GM19467 (cell line): ENCODE results near the gene KLHL3.

ENCODE experiments used
- ATAC-seq: cut with Tn5 transposase; IDR thresholded peaks from one replicate; pipeline ENCODE4 v1.9.1; 2021; ENCODE audit warnings: mild to moderate bottlenecking, moderate library complexity; ENCODE audit not compliant: unreplicated experiment

The KLHL3 gene

DNA sequence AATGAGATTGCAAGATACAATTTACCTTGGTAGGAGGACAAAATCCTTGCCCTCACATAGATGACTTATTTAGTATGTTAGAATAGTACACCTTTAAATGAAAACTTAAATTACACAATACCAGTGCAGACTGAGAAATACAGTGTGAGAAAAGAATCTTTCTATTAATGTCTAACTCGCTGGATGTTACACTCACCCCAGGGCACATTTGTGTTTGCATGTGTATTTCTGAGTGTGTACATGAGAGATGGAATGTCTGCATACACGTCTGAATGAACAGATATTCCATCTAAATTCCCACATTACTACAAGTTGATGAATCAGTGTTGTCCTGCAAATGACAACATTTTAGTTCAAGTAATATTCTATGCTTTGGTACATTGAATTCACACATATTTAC lies 99.8 kb downstream of the KLHL3 start:
- ATAC-seq, result no peak

DNA sequence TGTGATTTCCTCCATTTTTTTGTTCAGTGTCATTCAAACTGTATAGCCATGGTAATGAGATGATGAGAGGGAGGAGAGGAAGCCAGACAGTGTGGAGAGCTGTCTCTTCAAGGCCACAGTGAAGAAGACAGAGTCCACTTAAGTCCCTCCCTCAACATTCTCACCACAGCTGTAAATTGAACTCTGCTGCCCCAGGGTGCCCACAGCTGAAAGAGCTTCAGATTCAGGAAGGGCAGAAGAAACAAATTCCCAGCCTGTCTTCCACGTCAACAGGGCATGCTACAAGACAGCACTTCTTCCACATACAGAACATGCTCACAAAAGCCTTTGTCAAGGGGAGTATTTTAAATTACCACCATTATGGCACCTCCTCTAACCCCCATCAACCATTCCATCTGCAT lies 100.4 kb downstream of the KLHL3 start:
- no peak for ATAC-seq

DNA sequence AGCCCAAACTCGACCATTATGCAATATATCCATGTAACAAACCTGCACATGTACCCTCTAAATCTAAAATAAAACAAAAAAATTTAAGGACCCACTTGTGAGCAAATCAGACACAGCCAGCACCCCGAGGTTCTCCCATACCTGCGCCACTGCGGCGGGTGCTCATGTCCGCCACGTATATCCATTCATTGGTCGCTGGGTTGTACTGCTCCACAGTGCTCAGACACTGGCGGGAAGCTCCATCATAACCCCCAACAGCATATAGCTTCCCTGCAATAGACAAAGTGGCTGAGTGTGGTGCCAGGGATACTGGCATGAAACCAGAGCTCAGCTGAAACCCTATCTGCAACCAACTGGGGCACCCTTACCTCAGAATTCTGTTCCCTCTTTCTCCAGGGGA lies 102.0 kb downstream of the KLHL3 start:
- no peak for ATAC-seq

DNA sequence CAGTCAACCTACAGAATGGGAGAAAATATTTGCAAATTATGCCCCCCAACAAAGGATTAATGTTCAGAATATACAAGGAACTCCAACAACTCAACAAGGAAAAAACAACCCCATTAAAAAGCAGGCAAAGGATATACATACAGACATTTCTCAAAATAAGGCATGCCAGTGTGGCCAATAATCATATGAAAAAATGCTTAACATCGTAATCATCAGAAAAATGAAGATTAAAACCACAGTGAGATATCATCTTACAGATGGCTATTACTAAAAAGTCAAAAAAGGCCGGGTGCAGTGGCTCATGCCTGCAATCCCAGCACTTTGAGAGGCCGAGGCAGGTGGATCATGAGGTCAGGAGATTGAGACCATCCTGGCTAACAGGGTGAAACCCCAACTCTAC lies 103.2 kb downstream of the KLHL3 start:
- ATAC-seq, result no peak

DNA sequence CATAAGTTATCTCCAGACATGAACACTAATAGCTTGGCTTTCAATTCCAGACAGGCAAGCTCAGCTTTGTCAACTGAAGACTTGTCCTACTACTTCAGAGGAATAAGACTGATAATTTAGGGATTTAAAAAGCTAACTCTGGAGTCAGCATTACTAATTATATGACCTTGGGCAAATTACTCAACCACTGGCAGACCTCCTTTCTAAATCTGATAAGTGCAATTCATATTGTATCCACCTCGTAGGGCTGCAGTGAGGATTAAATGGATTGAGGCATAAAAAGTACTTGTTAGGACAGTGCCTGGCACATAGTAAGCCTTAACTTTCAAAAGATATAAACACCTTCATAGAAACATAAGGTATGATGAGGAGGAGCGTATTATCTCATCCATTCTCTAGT lies 104.4 kb downstream of the KLHL3 start:
- no peak for ATAC-seq

DNA sequence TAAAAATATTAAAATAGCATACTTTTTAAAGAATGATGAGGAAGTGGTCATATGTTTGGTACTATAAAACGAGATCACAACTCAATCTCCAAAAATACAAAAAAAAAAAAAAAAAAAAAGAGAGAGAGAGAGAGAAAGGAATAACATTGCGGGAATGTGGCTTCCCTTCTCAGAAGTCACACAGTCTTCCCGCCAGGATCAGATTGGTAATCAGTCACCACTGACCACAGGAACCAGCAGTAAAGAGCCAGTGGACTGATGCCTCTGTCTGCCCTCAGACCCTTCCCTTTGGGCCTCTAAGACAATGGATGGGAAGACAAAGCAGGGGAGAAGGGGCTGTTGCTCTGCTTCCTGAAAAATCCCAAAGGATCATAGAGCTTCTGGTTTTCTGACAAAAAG lies 104.9 kb downstream of the KLHL3 start:
- ATAC-seq, result no peak

DNA sequence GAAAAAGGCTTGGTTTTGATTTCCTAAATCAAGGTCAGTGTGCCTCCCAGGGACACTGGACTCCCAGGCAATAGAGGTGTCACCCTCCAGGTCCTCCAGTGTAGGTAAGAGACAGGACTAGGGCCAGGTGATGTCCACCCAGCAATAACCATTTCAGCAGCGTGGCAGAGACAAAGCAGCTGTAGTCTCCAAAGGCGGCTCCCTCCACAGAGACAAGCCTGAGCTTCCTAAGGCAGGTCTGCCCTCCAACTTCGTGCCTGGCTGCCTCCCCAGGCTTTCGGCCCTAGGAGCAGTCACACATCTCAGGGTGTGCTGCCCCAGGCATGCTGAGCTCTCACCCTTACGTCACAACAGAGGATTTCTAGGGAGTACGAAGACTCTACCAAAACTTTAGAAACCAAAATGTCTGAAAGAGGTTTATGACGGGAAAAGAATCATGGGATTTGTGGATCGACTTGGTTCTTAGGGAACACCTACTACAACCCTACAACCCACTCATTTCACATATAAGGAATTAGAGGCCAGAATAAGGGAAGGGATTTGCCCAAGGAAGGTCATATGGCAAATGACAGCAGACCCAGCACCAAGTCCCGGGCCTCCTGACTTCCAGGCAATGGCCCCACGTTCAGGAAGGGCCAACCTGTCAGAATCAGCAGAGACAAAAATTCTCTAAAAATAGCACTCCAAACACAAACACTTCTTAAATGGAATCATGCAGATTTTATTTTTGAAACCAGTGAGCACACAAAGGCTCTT lies 105.5 kb downstream of the KLHL3 start:
- no peak for ATAC-seq

DNA sequence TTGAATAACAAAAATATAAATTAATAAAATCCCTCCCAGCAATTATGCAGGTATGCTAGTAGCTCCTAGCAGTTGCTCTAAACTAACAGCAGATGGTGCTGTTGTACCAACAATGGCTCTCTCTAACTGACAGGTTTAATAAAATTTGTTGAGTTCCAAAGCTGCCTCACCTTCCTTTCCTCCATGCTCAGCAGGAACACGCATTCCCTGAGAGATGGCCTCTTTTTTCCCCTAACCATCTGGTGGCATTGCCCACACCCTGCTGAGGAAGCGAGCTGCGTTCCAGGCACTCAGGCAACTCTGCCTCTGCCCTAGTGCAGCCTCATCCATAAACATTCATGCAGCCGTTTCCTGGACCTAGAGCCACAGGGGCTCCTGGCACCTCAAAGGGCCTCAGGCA lies 106.2 kb downstream of the KLHL3 start:
- no peak for ATAC-seq

DNA sequence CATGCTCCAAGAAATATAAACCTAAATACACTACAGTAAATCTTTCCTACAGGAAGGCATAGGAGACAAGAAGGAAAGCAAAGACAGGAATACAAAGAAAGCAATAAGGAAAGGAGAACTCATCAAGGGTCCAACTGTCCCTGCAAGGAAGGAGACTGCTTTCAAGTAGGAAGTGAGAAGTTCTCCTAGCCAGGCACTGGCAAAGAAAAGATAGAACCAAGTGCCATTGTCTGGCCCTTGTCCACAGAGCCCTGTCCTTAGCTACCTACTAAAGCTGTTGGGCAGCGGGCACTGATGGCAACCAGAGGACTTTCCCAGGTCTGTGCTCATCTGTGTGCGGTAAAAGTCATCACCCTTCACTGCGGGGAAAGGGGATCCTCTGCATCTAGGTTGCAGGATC lies 108.2 kb downstream of the KLHL3 start:
- no peak for ATAC-seq

DNA sequence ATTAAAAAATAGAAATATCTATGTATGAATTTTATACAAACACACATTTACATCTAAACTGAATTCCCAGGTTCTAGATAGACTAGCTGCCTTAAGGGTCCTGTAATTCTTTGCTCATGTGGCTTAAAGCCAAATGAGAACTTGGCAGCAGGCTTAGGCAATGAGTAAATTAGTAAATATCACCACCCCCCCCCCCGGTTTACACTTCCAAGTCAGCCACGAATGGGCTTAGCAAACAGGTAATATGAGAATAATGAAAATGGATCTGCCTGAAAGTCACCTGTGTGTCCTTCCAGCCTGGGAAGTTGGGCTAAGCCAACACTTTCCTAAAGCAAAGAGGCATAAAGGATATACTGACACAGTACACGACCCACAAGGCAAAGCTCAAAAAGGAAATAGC lies 108.6 kb downstream of the KLHL3 start:
- no peak for ATAC-seq

DNA sequence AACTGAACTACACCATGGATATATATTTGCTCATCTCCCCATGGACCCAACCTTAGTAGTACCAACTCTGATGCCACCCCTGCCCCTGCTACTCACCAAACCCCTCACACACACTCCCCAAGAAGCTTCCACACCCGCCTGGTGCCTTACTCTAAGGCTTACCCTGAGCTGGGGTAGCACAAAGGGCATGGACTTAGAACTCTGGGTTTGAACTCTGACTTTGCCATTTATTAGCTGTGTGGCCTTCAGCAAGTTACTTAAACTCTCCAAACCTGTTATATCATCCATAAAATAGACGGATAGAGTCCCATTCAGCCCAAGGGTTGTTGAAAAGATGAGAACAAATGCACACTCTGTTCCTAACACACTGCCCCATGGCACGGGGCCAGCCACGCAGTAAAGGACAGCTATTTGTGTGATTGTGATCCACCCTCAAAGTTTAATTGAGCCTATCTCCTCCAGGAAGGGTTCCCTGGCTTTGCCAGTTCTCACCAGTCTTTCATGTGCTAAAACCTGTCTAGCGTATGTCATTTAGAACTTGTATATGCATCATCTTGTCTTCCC lies 111.0 kb downstream of the KLHL3 start:
- no peak for ATAC-seq

DNA sequence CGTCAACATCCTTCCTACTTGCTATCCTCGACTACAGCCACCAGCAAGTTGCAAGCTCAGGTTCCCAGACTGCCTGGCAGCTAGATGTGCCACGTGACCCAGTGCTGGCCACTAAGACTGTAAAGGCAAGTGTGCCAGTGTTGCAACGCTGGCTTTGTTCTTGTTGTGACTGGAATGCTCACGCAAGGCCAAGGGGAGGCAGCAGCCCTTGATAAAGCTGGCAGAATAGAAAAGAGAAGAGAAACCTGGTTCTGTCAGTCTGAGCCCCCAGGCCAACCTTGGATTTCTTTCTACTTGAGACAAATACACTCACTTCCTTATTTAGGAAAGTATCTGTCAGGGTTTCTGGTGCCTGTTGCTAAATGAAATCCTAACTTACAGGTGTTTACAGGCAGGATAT lies 113.0 kb downstream of the KLHL3 start:
- no peak for ATAC-seq

DNA sequence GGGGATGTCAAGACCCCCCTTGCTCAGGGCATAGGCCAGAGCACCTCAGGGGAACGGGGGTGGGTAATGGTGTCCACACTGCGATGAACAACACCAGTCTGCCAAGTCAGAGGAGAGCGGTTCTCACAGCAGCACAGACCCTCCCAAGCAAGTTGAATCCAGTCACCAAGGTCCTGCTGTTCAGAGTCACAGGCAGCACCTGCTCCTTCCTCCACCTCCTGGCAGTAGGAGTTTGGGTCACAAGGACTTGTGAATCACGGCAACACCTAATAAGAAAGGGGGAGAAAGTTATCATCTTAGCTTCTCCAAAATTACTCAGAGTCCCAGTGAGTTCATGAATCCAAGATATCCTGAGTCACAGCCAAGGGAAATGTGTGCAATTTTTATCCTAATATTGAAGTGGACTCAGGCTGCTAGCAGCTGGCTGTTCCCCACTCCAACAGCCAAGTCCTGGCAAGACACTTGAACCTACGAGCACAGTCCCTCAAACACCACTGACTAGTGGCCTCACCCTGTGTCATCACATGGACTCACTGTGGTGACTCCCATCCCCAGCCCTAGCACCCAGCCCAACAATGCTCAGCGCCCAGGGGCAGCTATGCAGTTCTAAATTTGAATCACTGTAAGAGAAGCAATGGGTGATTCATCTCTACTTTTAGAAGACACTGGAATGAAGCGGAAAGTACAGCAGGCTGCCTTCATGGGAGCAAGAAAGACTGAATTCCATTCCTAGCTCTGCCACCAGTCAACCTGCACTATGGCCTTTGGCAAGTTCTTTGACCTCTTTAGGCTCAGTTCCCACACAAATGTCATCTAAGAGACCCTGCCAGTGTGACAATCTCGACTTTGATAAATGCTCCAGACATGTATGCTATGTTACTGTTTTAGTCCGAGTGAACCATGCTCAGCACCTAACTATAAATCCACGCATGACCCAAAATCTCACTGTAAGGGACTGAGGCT lies 113.7 kb downstream of the KLHL3 start:
- ATAC-seq, result no peak

DNA sequence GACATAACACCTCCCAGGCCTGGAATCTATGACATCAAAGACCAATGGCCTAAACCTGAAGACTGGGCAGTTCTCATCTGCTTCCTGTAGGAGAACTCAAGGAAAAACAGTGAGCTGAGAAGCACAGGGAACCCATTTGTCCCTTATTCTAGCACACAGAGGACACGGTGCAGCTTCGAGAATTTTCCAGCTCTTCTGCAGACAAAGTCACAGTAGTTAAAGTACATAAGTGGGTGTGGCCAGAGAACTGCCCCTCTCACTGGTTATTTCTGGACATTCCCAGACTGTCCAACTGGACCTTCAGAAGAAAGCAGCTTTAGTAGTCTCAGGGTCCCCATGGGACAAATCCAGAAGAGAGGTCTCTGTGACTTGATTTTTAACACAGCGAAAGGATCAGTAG lies 114.6 kb downstream of the KLHL3 start:
- no peak for ATAC-seq

DNA sequence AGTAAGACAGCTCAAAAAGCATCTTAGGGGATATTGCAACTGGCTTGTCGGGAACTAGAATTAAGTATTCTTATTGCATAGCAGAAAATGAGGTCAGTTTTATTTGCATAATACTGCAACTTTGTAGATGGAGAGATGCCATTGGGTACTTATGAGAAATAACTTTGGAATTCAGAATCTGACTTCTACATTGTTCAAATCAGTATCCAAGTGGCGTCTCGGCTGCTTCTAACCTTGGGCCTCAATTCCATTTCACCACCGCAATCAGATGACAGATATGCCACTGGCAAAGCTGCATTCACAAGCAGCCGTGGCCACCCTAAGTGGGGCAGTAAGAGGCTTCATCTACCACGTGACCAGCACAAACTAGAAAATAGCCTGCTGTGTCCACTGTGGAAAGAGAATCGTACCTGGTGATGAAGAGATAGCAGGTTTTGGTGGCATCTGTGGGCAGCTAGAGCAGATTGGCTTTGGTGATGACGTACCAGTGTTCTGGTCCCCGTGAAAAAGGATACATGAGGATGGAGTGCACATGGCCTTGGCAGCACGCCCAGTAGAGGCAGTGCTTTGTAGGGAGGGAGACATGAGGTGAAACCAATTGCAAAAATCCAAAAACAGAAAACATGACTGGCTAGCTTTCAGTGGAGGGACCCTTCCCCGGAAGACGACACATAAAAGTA lies 116.6 kb downstream of the KLHL3 start:
- ATAC-seq, result no peak

DNA sequence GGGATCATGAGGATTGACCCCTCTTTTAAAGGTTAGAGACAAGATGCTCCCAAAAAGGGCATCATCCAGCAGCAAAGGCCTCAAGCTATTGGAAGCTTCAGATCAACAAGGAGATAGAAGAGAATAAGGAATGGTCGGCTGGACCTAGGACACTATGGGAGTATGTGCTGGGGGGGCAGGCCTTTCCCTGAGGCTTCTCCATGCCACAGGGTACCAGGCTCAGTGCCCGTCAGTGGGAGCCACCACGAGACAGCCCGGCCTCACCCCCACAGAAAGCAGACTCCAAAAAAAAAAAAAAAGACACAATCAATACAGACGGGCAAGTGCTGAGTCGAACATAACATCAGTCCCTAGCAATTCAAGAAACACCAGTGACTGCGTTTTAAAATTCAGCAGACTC lies 117.4 kb downstream of the KLHL3 start:
- no peak for ATAC-seq

DNA sequence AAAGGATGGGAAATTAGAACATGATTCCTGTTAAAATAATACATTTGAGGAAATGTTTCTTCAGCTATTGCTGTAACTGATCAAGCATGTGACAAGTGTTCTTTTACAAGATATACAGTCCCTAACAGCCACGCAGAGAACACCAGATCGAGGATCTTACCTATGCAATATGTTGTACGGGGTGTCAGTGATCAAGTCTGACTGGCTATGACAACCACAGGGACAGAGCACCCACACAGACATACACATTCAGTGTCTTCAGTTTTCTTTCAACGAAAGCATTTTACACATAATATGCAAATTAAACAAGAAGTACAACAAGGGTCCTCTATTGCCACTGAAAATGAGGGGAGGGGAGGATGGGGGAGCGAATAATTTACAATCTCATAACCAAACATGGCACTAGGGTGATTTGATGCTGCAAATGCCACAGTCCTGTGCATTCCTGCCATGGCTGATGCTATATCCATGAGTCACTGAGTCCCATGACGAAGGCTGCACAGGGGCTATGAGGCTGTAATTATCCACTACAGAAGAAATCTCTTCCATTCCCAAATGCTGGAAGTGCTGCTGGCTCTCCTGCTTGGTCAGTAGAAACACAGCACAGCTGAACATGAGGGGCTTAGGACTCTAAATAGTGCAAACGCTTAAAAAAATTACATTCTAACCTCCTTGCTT lies 118.2 kb downstream of the KLHL3 start:
- no peak for ATAC-seq

DNA sequence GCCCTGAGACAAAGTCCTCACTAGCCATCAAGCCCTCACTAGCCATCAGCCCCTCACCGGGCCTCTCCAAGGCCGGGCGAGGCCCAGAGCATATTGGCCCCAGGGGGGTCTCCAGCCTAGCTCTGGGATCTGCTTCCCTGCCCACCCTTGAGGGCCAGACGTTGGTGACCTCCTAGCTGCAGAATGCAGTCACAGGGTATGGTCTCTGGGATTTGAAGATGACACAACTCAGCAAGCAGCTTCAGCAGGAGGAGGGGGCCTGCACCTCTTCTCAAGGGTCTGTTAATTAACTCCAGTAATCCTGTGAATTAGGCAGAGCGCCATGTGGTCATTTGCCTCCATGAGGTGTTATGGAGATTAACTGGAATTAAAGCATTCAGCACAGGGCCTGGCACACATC lies 119.8 kb downstream of the KLHL3 start:
- ATAC-seq, result no peak

DNA sequence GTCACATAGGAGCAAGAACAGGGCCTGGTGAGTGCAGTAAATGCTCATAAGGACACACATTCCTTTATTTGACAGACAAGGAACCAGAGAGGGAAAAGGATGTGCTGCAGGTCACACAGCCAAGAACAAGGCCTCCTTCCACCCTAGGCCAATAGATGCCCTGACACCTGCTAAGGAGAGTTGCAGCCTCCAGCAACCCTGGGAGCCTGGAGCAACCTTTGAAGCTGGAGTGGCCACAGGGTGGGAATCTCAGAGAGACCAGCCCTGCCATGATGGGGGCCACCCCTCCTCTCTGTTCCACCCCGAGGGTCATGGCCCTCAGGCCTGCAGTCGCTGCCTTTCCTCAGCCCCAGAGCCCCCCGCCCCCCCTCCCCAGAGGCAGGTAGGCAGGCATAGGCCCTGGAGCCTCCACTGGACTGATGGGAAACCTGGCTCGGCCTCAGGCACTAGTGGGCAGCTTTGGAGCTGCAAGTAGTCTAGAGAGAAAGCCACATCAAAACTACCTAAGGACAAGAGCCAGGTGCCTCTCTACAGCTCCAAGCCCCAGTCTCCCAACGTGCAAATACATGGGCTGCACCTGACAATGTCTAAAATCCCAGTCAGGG lies 120.6 kb downstream of the KLHL3 start:
- ATAC-seq, result no peak

DNA sequence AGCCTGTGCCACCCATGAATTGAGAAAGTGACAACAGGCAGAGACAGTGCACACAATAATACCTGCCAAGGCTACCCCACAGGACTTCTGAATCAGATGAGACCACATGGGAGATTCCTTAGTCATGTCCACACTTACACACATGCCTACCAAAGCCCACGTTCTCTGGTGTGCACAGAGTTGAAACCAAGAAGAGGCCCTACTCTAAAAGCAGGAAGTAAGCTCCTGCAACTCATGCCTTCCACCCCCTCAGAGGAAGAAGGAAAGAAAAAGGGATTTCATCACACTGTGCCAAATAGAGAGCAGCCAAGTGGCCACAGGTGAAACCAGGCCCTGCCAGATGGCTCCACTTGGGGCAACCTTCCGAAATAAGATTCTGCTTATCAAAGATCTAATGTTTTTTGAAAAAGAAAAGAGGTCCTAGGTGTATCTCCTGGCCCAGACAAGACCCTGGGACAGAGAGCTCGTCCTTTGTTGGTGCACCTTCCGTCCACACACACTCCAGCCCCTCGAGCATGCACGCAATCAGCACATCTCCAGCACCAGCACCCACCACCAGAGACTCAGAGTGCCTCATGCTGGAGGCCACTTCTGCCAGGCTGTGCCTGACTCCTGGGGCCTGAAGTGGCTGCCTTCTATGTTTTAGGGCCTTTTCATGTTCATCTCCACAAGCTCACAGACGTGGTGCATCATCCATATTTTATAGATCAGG lies 122.2 kb downstream of the KLHL3 start:
- no peak for ATAC-seq
